ENCODE measurements around the gene LMTK3.

Gene LMTK3

DNA sequence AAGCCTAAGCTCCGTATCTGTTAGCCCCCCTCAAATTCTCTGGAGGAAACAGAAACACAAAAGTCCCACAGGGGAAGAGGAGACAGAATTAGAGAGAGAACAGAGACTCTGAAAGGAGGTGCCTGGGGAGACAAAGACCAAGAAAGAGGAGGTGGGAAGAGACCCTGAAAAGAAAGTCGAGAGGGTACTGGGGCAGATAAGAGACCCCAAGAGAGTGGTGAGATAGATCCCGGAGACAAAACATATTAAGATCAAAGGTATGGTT is 66.8 kb downstream of the LMTK3 start:
- DNase-seq (ENCODE audit: low spot score), result no peak

DNA sequence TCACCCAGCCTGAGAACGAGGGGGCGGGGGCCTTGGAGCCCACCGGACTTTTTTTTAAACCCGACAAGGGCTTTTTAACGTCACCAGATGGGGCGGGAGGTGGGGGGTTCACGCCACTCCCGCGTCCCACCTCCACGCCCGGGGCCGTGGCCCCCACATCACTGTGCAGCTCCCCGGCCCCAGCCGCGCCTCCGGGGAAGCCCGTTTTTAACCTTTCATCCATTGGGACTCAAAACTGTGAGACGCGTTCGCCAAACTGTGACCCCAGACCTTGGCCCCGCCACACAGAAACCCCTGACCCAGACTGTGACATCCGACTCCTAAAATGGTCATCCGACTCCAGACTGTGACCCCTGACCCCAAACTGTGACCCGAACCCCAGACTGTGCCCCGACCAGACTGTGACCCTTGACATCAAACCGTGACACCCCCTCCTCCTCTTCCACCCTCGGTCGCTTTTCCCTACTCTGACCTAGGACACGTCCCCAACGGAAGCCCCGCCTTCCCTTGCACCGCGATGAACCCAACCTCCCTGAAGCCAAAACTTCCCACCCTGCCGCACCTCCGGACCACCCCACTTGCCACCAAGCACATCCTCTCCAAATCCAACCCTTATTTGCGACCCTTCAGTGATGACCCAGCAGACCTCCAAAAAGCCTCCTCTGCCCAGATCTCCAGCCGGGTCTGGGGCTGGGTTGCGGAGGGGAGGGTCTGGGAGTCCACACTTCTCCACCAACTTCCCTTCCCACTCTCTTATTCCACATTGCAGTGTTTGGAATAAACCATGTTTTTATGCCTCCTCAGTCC is 67.3 kb downstream of the LMTK3 start:
- no peak for DNase-seq (ENCODE audit: low spot score)

DNA sequence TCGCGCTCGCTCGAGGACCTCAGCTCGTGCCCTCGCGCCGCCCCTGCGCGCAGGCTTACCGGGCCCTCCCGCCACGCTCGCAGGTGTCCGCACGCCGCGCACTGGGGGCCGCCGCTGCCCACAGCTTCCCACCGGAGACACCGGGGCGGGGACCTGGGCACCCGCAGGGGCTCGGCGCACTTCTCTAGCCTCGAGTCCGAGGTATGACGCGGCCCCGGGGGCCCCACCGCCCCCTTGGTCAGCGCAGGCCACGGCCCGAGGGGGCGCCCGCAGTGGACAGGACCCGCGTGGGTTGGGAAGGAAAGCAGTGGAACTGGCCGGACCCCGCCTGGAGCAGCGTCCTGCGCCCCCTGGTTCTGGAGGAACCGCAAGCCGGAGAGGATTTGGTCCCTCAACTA is 67.9 kb downstream of the LMTK3 start:
- DNase-seq (ENCODE audit: low spot score), result no peak

DNA sequence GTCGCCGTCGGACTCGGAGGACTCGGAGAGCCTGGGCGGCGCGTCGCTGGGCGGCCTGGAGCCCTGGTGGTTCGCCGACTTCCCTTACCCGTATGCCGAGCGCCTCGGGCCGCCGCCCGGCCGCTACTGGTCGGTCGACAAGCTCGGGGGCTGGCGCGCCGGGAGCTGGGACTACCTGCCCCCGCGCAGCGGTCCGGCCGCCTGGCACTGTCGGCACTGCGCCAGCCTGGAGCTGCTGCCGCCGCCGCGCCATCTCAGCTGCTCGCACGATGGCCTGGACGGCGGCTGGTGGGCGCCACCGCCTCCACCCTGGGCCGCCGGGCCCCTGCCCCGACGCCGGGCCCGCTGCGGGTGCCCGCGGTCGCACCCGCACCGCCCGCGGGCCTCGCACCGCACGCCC is 68.4 kb downstream of the LMTK3 start:
- DNase-seq (ENCODE audit: low spot score), result no peak

DNA sequence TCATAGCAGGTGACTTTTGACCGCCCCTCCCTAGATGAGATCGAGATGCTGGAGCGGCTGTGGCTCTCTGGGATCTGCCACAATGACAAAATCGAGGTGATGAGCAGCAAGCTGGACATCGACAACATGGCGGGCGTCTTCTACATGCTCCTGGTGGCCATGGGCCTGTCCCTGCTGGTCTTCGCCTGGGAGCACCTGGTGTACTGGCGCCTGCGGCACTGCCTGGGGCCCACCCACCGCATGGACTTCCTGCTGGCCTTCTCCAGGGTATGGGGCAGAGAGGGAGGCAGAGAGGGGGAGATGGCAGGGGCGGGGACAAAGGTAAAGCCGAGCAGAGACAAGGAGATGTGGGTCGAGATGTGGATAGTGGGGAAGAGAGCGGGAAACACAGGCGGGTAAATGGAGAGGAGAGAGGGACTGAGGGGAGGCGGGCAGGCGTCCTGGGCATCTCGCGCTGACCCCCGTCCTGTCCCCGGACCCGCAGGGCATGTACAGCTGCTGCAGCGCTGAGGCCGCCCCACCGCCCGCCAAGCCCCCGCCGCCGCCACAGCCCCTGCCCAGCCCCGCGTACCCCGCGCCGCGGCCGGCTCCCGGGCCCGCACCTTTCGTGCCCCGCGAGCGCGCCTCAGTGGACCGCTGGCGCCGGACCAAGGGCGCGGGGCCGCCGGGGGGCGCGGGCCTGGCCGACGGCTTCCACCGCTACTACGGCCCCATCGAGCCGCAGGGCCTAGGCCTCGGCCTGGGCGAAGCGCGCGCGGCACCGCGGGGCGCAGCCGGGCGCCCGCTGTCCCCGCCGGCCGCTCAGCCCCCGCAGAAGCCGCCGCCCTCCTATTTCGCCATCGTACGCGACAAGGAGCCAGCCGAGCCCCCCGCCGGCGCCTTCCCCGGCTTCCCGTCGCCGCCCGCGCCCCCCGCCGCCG is 69.3 kb downstream of the LMTK3 start:
- DNase-seq (ENCODE audit: low spot score), result no peak

DNA sequence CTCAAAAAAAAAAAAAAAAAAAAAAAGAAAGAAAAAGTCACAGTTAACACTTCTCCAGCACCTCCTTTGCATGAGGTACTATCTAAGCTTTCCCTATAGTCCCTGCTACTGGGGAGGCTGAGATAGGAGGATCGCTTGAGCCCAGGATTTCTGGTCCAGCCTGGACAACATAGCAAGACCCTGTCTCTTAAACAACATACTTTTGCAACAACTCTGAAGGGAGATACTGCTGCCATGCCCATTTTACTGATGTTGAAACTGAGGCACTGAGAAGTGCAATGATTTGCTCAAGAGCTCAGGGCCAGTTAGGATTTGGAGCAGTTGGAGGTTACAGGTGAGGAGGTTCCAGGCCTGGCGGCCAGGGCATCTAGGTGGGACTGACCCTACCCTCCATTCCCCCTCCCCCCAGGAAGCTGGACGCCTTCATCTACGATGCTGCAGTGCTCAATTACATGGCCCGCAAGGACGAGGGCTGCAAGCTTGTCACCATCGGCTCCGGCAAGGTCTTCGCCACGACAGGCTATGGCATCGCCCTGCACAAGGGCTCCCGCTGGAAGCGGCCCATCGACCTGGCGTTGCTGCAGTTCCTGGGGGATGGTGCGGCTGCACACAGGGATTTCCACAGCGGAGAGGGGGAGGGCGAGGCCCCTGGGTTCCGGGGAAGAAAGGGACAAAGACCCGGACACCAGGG is 70.1 kb downstream of the LMTK3 start:
- no peak for DNase-seq (ENCODE audit: low spot score)

DNA sequence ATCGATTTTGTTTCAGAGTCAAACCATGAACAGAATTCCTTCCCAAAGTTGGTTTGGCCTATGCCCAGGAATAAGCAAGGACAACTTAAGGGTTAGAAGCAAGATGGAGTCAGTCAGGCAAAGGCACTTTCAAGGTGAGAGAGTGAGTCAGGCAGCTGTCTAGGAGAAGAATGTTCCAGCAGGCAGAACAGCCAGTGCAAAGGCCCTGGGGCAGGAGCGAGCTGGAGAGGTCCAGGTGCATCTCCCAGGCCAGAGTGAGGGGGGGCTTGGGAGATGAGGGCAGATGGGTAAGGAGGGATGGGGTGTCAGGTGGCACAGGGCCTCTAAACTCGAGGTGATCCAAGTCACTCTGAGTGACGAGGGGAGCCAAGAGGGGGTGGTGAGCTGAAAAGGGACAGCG is 75.0 kb downstream of the LMTK3 start:
- DNase-seq (ENCODE audit: low spot score), result no peak
